Cortex of kidney (tissue), 1 donor: ENCODE measurements around the gene RANBP10.

Experiments used
- DNase-seq: peaks from one replicate; lab custom pipeline; 2025; lab: John Stamatoyannopoulos, UW

Gene RANBP10

DNA sequence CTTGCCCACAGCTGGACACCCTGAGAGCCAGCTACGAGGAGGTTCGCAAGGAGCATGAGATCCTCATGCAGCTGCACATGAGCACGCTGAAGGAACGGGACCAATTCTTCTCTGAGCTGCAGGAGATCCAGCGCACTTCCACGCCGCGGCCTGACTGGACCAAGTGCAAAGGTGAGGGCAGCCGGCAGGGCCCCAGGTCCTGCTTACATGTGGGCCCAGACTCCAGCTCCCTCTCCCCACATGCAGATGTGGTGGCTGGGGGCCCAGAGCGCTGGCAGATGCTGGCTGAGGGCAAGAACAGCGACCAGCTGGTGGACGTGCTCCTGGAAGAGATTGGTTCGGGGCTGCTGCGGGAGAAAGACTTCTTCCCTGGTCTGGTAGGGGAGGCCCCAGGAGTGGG lies 19.5 kb upstream of the RANBP10 start:
- DNase-seq = no peak

DNA sequence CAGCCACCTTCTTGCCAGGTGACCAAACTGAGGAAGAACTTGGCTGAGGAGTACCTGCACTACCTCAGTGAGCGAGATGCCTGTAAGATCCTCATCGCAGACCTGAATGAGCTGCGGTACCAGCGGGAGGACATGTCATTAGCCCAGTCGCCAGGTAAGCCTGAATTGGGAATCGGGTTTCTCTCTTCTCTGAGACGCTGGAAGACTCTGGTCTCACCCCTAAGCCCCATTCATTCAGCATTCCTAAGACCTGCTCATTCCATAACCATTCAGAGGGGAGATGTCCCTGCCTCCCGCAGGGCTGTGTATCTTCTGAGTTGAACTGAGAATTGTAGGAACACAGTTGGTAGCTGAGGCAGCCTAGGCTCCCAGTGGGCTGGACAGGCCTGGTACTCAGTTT lies 18.8 kb upstream of the RANBP10 start:
- no peak for DNase-seq

GRCh38 chr16:67822511-67822910 lies 16.2 kb upstream of the RANBP10 start:
- DNase-seq = no peak

DNA sequence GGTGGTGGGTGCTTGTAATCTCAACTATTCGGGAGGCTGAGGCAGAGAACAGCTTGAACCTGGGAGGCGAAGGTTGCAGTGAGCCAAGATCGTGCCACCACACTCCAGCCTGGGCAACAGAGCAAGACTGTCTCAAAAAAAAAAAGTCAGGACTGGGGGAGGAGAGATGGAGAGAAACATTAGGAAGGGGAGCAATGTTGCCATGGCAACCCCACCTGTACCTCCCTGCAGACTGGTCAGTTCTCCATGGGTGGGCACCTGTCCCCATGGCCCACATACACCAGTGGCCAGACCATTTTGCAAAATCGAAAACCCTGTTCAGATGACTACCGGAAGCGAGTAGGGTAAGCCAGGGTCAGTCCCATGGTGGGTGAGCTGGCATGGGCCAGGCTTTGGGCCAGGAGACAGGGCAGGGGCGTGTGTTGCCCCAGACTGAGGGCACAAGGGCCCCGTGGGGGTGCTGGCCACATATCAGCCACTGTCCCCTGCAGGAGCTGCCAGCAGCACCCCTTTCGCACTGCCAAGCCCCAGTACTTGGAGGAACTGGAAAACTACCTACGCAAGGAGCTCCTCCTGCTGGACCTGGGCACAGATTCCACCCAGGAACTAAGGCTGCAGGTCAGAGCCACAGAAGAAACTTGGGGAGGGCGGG lies 14.4 kb upstream of the RANBP10 start:
- DNase-seq = no peak

- DNase-seq = no peak
Measured at GRCh38 chr16:67814567-67814966, 8.2 kb upstream of the RANBP10 start.

DNA sequence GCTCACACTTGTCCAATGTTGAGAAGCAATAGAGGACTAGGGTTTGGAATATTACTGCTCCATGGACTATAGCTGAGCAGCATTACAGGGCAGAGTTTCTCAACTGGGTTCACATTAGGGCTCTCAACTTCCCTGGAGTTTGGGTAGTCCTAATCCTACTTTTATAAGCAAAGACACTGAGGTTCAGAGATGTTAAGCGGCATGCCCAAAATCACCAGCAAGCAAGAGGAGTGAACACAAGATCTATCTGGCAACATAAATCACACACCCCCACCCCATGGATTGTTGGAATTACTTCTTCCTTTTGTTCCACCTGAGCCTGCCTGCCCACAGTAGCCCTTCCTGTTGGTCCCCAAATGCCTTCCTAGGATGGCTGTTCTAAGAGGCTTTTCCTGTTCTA lies 5.5 kb upstream of the RANBP10 start:
- DNase-seq = no peak

DNA sequence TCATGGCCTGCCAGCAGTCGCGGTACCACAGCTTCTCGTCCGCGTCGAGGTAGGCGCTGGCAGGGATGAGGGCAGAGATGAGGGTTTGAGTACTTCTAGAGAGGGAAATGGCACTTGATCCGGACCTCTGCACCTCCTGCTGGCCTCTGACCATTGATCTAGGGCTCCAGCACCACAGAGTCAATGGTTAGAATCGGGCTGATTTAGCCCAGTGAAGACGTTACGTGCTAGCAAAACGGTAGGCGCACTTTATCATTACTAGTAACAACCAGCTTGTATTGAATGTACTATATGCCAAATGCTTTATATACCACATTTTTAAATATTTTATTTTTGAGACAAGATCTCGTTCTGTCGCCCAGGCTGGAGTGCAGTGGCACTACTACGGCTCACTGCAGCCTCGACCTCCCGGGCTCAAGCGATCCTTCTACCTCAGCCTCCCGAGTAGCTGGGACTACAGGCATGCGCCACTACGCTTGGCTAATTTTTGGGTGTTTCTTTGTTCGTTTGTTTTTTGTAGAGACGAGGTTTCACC lies 855 bp upstream of the RANBP10 start:
- DNase-seq = no peak

- DNase-seq = no peak
Measured at GRCh38 chr16:67805718-67806427, 487 bp downstream of the RANBP10 start.

DNA sequence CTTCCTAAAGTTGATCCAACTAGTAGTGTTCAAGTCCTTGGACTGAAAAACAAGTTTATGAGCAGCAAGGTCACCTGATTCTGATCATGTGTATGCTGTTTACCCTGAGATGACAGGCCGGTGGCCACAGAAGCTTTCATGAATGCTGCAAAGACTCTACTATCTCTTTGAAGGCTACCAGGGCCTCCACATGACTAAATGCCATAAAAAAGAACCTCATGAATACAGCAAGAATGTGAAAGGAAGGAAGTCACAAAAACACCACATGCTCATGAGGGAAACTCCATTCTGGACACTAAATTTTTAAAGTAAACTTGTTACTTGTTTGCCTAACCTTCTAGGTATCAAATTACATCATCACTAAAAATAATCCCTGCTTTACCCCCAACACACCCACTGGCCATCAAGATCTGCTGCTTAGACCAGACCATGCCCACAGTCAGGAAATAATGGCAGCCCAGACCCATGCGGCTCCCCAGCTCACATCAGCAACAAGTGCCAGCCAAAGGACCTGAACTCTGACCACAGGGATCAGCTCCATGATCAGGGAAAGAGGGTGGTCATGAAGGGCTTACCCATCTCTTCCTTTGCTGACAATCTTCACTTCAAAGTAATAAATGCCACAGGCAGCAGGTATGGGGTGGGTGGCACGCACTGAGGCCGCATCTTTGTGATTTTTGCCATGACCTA lies 1.4 kb downstream of the RANBP10 start:
- no peak for DNase-seq

GRCh38 chr16:67803894-67804293 lies 2.5 kb downstream of the RANBP10 start:
- no peak for DNase-seq

- DNase-seq = no peak
Measured at GRCh38 chr16:67801883-67802282, 4.5 kb downstream of the RANBP10 start.

GRCh38 chr16:67801241-67801640 lies 5.1 kb downstream of the RANBP10 start:
- no peak for DNase-seq

DNA sequence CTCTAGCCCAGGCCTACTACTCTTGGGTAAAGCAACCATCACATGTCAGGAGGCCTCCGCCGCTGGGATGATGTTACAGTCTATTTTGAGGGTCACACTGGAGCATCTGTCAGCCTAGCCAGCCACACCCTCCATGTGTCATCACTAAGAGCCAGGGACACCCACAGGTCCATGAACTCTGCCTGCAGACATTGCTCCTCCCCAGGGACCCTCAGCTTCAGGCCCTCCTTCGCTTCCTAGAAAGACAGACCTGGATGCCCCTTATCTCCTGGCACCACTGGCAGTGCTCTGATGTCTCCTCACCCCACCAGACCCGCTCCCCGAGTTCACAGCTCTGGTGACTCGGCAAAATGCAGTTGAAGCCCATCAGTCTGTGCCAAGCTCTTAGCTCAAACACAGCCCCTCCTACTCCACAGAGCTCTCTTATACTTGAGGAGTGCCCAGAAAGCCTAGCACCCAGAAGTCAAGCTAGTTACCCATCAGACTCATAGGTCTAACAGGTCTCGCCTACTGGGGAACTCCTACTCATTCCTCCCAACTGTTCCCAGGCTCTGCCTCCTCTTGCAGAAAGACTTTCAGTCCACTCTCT lies 5.9 kb downstream of the RANBP10 start:
- no peak for DNase-seq

- no peak for DNase-seq
Measured at GRCh38 chr16:67796099-67796718, 10.2 kb downstream of the RANBP10 start.

DNA sequence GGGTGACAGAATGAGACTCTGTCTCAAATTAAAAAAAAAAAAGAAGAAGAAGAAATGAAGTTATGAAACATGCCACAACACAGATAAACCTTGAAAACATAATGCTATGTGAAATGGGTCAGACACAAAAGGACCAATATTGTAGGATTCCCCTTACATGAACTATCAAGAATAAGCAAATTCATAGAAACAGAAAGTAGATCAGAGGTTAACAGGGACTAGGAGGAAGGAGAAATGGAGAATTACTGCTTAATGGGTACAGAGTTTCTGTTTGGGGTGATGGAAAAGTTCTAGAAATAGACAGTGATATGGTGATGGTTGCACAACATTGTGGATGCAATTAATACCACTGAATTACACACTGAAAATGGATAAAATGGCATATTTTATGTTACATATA lies 16.3 kb downstream of the RANBP10 start:
- DNase-seq = no peak

GRCh38 chr16:67786491-67786890 lies 19.9 kb downstream of the RANBP10 start:
- DNase-seq = no peak

DNA sequence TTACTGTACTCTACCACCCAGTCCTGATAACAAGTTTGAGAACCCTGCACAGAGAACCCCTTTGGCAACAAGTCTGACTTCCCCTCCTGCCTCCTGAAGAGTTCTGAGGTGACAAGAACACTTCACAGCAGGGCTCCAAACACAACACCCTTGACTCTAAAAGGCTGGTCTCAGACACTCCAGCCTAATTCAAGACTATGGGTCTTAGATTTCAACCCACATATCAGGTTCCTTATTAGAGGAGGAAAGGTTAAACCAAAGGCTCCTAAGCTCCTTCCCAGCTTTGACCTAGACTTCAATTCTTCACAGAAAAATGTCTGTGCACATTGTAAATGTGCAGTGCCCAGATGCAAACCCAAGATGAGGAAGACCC lies 23.0 kb downstream of the RANBP10 start:
- no peak for DNase-seq

- no peak for DNase-seq
Measured at GRCh38 chr16:67782567-67783352, 23.6 kb downstream of the RANBP10 start.

DNA sequence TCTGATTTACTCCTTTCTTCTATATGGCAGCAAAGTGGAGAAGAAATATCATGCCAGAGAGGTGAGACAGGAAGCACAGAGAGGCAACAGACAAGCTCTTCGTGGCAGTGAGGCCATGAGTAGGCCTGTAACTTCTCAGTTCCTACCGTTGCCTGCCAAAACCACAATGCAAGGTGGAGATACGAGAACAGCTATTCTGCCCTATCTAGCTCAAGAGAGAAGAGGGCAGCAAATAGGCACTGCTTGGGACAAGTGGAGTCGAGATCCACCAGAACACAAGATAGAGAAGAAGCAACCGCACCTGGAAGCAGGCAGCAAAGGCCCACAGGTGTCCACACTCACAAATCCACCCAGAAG lies 24.8 kb downstream of the RANBP10 start:
- no peak for DNase-seq

- DNase-seq = no peak
Measured at GRCh38 chr16:67780847-67781564, 25.4 kb downstream of the RANBP10 start.
